Mammary epithelial cell (primary cell): ENCODE data around the gene MPRIP.

Experiments
- CTCF ChIP-seq, 2 donors: IDR thresholded peaks in 1 of 2; conservative IDR thresholded peaks in 1 of 2; 2 replicates each; pipeline ENCODE4 v1.5.1; 2011 to 2012; ENCODE audit warnings: inconsistent platforms in 2 of 2, low read length in 2 of 2, mild to moderate bottlenecking in 2 of 2, control low read depth in 1 of 2, low read depth in 1 of 2; ENCODE audit not compliant: insufficient read depth in 1 of 2; ENCODE audit errors: extremely low read depth in 1 of 2
- EZH2 ChIP-seq: IDR thresholded peaks from 2 replicates; pipeline ENCODE4 v1.6.1; 2012; ENCODE audit warnings: low read length, inconsistent platforms, borderline replicate concordance

- TF ChIP-seq CTCF (conservative IDR thresholded peaks at IDR 0.05 in 1 of 2, IDR thresholded peaks at IDR 0.05 in 1 of 2; ENCODE audit: extremely low read depth in 1 of 2, insufficient read depth in 1 of 2, low read depth in 1 of 2, low read length in 2 of 2): no peak
- no peak for TF ChIP-seq EZH2
These were observed 19.3 kb downstream of the MPRIP start for GRCh38 chr17:17061516-17061915.
